Mesendoderm (in vitro differentiated cells): ENCODE results near the gene MUL1.
"Not testable (repeated sequence)": the region's sequence is repeated elsewhere in the genome, so short reads cannot be mapped to it uniquely, and the experiment has no call there.

Experiments used
- DNase-seq: peaks from one replicate; pipeline ENCODE4 v3.0.0; 2013
- H2AK5ac ChIP-seq: 2 replicates; pipeline ENCODE4 v1.6.1; 2013; ENCODE audit warnings: low read length, inconsistent platforms
- H2BK120ac ChIP-seq: 2 replicates; pipeline ENCODE4 v1.6.1; 2013; ENCODE audit warnings: low read depth, mild to moderate bottlenecking, low read length, moderate library complexity, mixed read lengths
- H2BK15ac ChIP-seq: replicated peaks from 2 replicates; pipeline ENCODE4 v1.6.1; 2013; ENCODE audit warnings: low read depth, mild to moderate bottlenecking, moderate library complexity
- H2BK5ac ChIP-seq: 2 replicates; pipeline ENCODE4 v1.6.1; 2013; ENCODE audit warnings: low read length, inconsistent platforms
- H3K18ac ChIP-seq: 2 replicates; pipeline ENCODE4 v1.6.1; 2013; ENCODE audit warnings: mild to moderate bottlenecking, low read length, mixed read lengths
- H3K23ac ChIP-seq: one replicate; pipeline ENCODE4 v1.6.1; 2013; ENCODE audit warnings: low read length
- H3K27ac ChIP-seq: 2 replicates; pipeline ENCODE4 v1.5.1; 2013; ENCODE audit warnings: low read depth, mild to moderate bottlenecking, inconsistent platforms, low read length, moderate library complexity
- H3K27me3 ChIP-seq: 2 replicates; pipeline ENCODE4 v1.6.1; 2013; ENCODE audit warnings: low read length, control low read depth, mild to moderate bottlenecking, inconsistent platforms; ENCODE audit not compliant: insufficient read depth, poor library complexity
- H3K36me3 ChIP-seq: 2 replicates; pipeline ENCODE4 v1.6.1; 2013; ENCODE audit warnings: low read length, inconsistent platforms; ENCODE audit not compliant: control insufficient read depth, insufficient read depth
- H3K4ac ChIP-seq: one replicate; pipeline ENCODE4 v1.6.1; 2013; ENCODE audit warnings: low read depth, mild to moderate bottlenecking, low read length, moderate library complexity
- H3K4me1 ChIP-seq: 2 replicates; pipeline ENCODE4 v1.6.1; 2013; ENCODE audit warnings: low read depth, low read length, inconsistent platforms; ENCODE audit not compliant: control insufficient read depth
- H3K4me2 ChIP-seq: 2 replicates; pipeline ENCODE4 v1.6.1; 2013; ENCODE audit warnings: low read length
- H3K4me3 ChIP-seq: 2 replicates; pipeline ENCODE4 v1.5.1; 2013; ENCODE audit warnings: mild to moderate bottlenecking, low read length
- H3K56ac ChIP-seq: one replicate; pipeline ENCODE4 v1.6.1; 2013; ENCODE audit warnings: low read length
- H3K79me1 ChIP-seq: 2 replicates; pipeline ENCODE4 v1.6.1; 2013; ENCODE audit warnings: low read length, inconsistent platforms
- H3K79me2 ChIP-seq: 2 replicates; pipeline ENCODE4 v1.6.1; 2013; ENCODE audit warnings: mild to moderate bottlenecking, low read length; ENCODE audit not compliant: control insufficient read depth, insufficient read depth
- H3K9ac ChIP-seq: 2 replicates; pipeline ENCODE4 v1.6.1; 2013; ENCODE audit warnings: low read length, inconsistent platforms
- H4K5ac ChIP-seq: one replicate; pipeline ENCODE4 v1.6.1; 2013; ENCODE audit warnings: low read length
- H4K8ac ChIP-seq: one replicate; pipeline ENCODE4 v1.6.1; 2013; ENCODE audit warnings: low read depth, mild to moderate bottlenecking, control low read depth, low read length, moderate library complexity
- WGBS: extraction: QIAGEN DNeasy Blood & Tissue Kit; methylation state at CpG from one replicate; pipeline ENCODE4 v1.1.7; 2013; ENCODE audit warnings: low lambda C conversion rate, missing lambda C conversion rate; ENCODE audit not compliant: insufficient coverage; ENCODE audit errors: extremely low coverage; 5-methylcytosine and 5-hydroxymethylcytosine counted together

The MUL1 gene

GRCh38 chr1:20521960-20522861 lies 14.3 kb upstream of the MUL1 start:
- Histone ChIP-seq H3K23ac (no peak overlapping the region), H3K79me1 (no peaks in the 10 kb centered on the region), H3K27ac (no peak overlapping the region), H3K4me3 (no peak overlapping the region), H3K4ac (no peak overlapping the region), H3K79me2 (no peaks in the 10 kb centered on the region), H3K36me3 (no peaks in the 10 kb centered on the region), H3K18ac (no peak overlapping the region), H2BK120ac (no peak overlapping the region), H2BK15ac (no peak overlapping the region), H4K5ac (no peak overlapping the region), H3K4me1 (no peaks in the 10 kb centered on the region), H3K4me2 (no peak overlapping the region), H4K8ac (no peak overlapping the region), H2AK5ac (no peak overlapping the region), H3K9ac (peak overlapping the region; percentile 3), H3K27me3 (no peaks in the 10 kb centered on the region), H3K56ac (peak overlapping the region; percentile 19), H2BK5ac (no peak overlapping the region)
- peak; percentile 90 for DNase-seq
- WGBS: no CpG with 5 or more reads among the region's 17 CpGs

- not testable (repeated sequence) for DNase-seq, H3K79me2 ChIP-seq, H2BK5ac ChIP-seq, H3K4me1 ChIP-seq, H3K18ac ChIP-seq, H2BK15ac ChIP-seq, H3K23ac ChIP-seq, H3K27ac ChIP-seq, H2BK120ac ChIP-seq, H3K9ac ChIP-seq, H3K4ac ChIP-seq, H3K4me2 ChIP-seq, H3K79me1 ChIP-seq, H4K5ac ChIP-seq, H4K8ac ChIP-seq, H3K27me3 ChIP-seq, H2AK5ac ChIP-seq, H3K56ac ChIP-seq, H3K4me3 ChIP-seq, H3K36me3 ChIP-seq
- no CpG with 5 or more reads among the region's 7 CpGs for WGBS
Measured at GRCh38 chr1:20519609-20520262, 11.8 kb upstream of the MUL1 start.

GRCh38 chr1:20511518-20512428 lies 3.8 kb upstream of the MUL1 start:
- H3K9ac ChIP-seq: no peak overlapping the region
- no peak overlapping the region for H2BK15ac ChIP-seq
- H3K4me1 ChIP-seq: no peaks in the 10 kb centered on the region
- no peak overlapping the region for H2AK5ac ChIP-seq
- H3K4me3 ChIP-seq: no peak overlapping the region
- no peak overlapping the region for H3K4me2 ChIP-seq
- H3K79me1 ChIP-seq: peaks cover 3% of the 10 kb centered on the region
- H3K79me2 ChIP-seq: peaks cover 3% of the 10 kb centered on the region
- H3K18ac ChIP-seq: no peak overlapping the region
- no peaks in the 10 kb centered on the region for H3K36me3 ChIP-seq
- H3K27me3 ChIP-seq: no peaks in the 10 kb centered on the region
- no peak overlapping the region for H4K5ac ChIP-seq
- no peak overlapping the region for H3K56ac ChIP-seq
- no peak overlapping the region for H3K27ac ChIP-seq
- no peak overlapping the region for H2BK5ac ChIP-seq
- DNase-seq: no peak
- H3K4ac ChIP-seq: no peak overlapping the region
- WGBS: no CpG with 5 or more reads among the region's 6 CpGs
- no peak overlapping the region for H4K8ac ChIP-seq
- H2BK120ac ChIP-seq: no peak overlapping the region
- no peak overlapping the region for H3K23ac ChIP-seq

GRCh38 chr1:20508411-20508771 lies 440 bp upstream of the MUL1 start:
- H3K27me3 ChIP-seq: no peaks in the 10 kb centered on the region
- no peak overlapping the region for H2BK15ac ChIP-seq
- no peak overlapping the region for H3K27ac ChIP-seq
- no peaks in the 10 kb centered on the region for H3K36me3 ChIP-seq
- no peak overlapping the region for H2BK5ac ChIP-seq
- no peak for DNase-seq
- H2AK5ac ChIP-seq: no peak overlapping the region
- peaks cover 6% of the 10 kb centered on the region for H3K79me1 ChIP-seq
- no peak overlapping the region for H3K18ac ChIP-seq
- peak overlapping the region; percentile 90 for H3K4me2 ChIP-seq
- H4K8ac ChIP-seq: no peak overlapping the region
- peak overlapping the region; percentile 86 for H3K56ac ChIP-seq
- H3K4ac ChIP-seq: no peak overlapping the region
- H3K4me1 ChIP-seq: no peaks in the 10 kb centered on the region
- peak overlapping the region; percentile 69 for H3K9ac ChIP-seq
- H3K79me2 ChIP-seq: peaks cover 3% of the 10 kb centered on the region
- no peak overlapping the region for H2BK120ac ChIP-seq
- WGBS: no CpG with 5 or more reads among the region's 5 CpGs
- H3K23ac ChIP-seq: no peak overlapping the region
- peak overlapping the region; percentile 87 for H4K5ac ChIP-seq
- peak overlapping the region; percentile 66 for H3K4me3 ChIP-seq

- Histone ChIP-seq H3K9ac (peak overlapping the region; percentile 84), H4K8ac (no peak overlapping the region), H3K23ac (no peak overlapping the region), H3K27me3 (no peaks in the 10 kb centered on the region), H3K79me2 (peaks cover 3% of the 10 kb centered on the region), H4K5ac (no peak overlapping the region), H2BK120ac (no peak overlapping the region), H3K79me1 (peaks cover 6% of the 10 kb centered on the region), H3K18ac (no peak overlapping the region), H2BK5ac (no peak overlapping the region), H3K56ac (peak overlapping the region; percentile 93), H3K4ac (peak overlapping the region; percentile 8), H3K4me3 (peak overlapping the region; percentile 81), H3K4me1 (no peaks in the 10 kb centered on the region), H3K27ac (no peak overlapping the region), H2BK15ac (no peak overlapping the region), H2AK5ac (no peak overlapping the region), H3K4me2 (peak overlapping the region; percentile 47), H3K36me3 (no peaks in the 10 kb centered on the region)
- no peak for DNase-seq
- WGBS: no CpG with 5 or more reads among the region's 5 CpGs
Measured at GRCh38 chr1:20507248-20507563, 745 bp downstream of the MUL1 start.
